Heart right ventricle (tissue), 16 donors: ENCODE results near the gene CPB2. TPM values are rescaled to one million over a fixed set of nuclear protein-coding genes. Genes with fewer than 3 reads are reported as not detected.

Experiments used
- ATAC-seq, 8 donors: fragments of 200-7000 bp; cut with Tn5 transposase; one replicate each; pipeline ENCODE4 v1.9.1; 2020; ENCODE audit warnings: mild to moderate bottlenecking in 8 of 8, moderate library complexity in 8 of 8, moderate number of reproducible peaks in 1 of 8
- DNase-seq, 2 donors: peaks; one replicate each; pipeline ENCODE4 v3.0.0-alpha.2; 2020
- H3K27ac ChIP-seq, 10 donors: fragments of 200-600 bp; sonication (generic) in 2 of 10; one replicate each; pipeline versions ENCODE4 v1.5.0 to v1.8.0; 2020 to 2022; ENCODE audit warnings: mild to moderate bottlenecking in 3 of 10
- H3K27me3 ChIP-seq, 7 donors: fragments of 200-600 bp; one replicate each; pipeline ENCODE4 v1.8.0; 2021 to 2022; ENCODE audit warnings: mild to moderate bottlenecking in 2 of 7
- H3K36me3 ChIP-seq, 9 donors: fragments of 200-600 bp; sonication (generic) in 1 of 9; one replicate each; pipeline versions ENCODE4 v1.5.0 to v1.8.0; 2020 to 2022; ENCODE audit warnings: mild to moderate bottlenecking in 2 of 9
- H3K4me1 ChIP-seq, 9 donors: fragments of 200-600 bp; sonication (generic) in 1 of 9; one replicate each; pipeline versions ENCODE4 v1.5.0 to v1.8.0; 2020 to 2022; ENCODE audit warnings: mild to moderate bottlenecking in 4 of 9
- H3K4me3 ChIP-seq, 10 donors: fragments of 200-600 bp; sonication (generic) in 2 of 10; one replicate each; pipeline versions ENCODE4 v1.5.0 to v1.8.0; 2020 to 2022; ENCODE audit warnings: mild to moderate bottlenecking in 7 of 10, moderate library complexity in 2 of 10
- H3K9me3 ChIP-seq, 11 donors: fragments of 200-600 bp in 10 of 11; sonication (generic) in 2 of 11; one replicate each; pipeline versions ENCODE4 v1.5.0 to v1.8.0; 2013 to 2022; ENCODE audit warnings: mild to moderate bottlenecking in 2 of 11, control low read depth in 1 of 11, moderate library complexity in 1 of 11
- CTCF ChIP-seq, 9 donors: fragments of 200-600 bp; sonication (generic) in 2 of 9; IDR thresholded peaks; one replicate each; pipeline versions ENCODE4 v1.5.0 to v1.8.0; 2021 to 2022; ENCODE audit warnings: antibody characterized with exemption in 9 of 9, mild to moderate bottlenecking in 5 of 9, moderate library complexity in 1 of 9
- WGBS, 2 donors: extraction: QIAGEN DNeasy Blood & Tissue Kit; methylation state at CpG; one replicate each; pipeline ENCODE4 v1.1.7; 2013; ENCODE audit warnings: inconsistent platforms in 1 of 2; 5-methylcytosine and 5-hydroxymethylcytosine counted together
- intact Hi-C, 10 donors: fragments of 100-400 bp; cut with DNase I; formaldehyde crosslinking; loops; one replicate each; pipeline versions ENCODE4 v1.11.1 to v1.14.2; 2022
- polyA plus RNA-seq, 2 donors: library from polyadenylated mRNA; stranded (reverse); fragments of 200-250 nt; gene quantifications; one replicate each; pipeline ENCODE4 v1.2.3, GENCODE V29; 2013
- total RNA-seq, 10 donors: library from RNA; stranded (reverse); fragmentation: NEBNext Ultra II Directional in 3 of 10; extraction: Animal tissue kit (Norgen Biotek cat#: 25700) in 3 of 10; gene quantifications; one replicate each; pipeline versions ENCODE4 v1.2.1 to v1.2.4, GENCODE V29; 2021 to 2023
- donor health status: Arrhythmogenic right ventricular cardiomyopathy.
- donor health status: ischemic (EF 13 %, LVEDD 7.1; RV severe dilation, severe dysfunction).
- donor health status: healthy with polysubstance abuse.
- donor health status: DM: no; HTN: yes; CAD: no.
- donor health status: DM: no; HTN: no; CAD: no.
- donor health status: ischemic (EF 25% LVEDD 6.9; RV normal size, moderate dysfunction).
- donor health status: ischemic (EF 25% LVEDD 5.7; RV mildly dilated, moderate dysfunction).
- donor health status: healthy.
- donor health status: DM: yes; HTN: yes; CAD: no.
- donor health status: Ischemic cardiomyopathy.
- donor health status: ischemic (EF 35%, LVEDD 5.7; RV mildly dilated, moderate dysfunction).
- donor health status: nonischemic (EF 11% LVEDD 7.7; RV severe dilation, severe dysfunction).
- donor health status: DM: yes; HTN: yes; CAD: no.
- donor health status: PGD.
- donor health status: ischemic (EF 29% LVEDD 5.4; RV normal size, mild dysfunction).
- donor health status: nonischemic (EF 23%, LVEDD 6.1; RV moderate dilation, normal function).

Gene CPB2
- total and polyA plus RNA-seq, 12 donors, result not detected

DNA sequence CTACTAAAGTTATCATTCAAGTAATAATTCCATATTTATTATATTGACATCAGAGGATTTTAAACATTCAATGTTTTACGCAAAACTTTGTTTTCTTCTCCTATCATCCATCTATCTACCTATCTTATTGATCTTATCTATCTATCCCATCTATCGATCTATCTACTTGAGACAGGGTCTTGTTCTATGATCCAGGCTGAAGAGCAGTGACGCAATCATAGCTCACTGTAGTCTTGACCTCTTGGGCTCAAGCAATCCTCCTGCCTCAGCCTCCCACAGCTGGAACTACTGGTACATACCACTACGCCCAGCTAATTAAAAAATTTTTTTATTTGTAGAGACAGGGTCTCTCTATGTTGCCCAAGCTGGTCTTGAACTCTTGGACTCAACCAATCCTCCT lies 79.7 kb downstream of the CPB2 start:
- no peak for TF ChIP-seq CTCF (IDR thresholded peaks at IDR 0.05)
- peaks cover 0 to 7% (median 0%) of the 10 kb centered on the region in 9 donors for H3K4me1 ChIP-seq
- H3K27me3 ChIP-seq, result no peaks in the 10 kb centered on the region
- ATAC-seq, result no peak
- H3K4me3 ChIP-seq, result no peak overlapping the region
- H3K9me3 ChIP-seq, result peaks cover 0 to 7% (median 4%) of the 10 kb centered on the region in 11 donors
- 98 to 99% methylated on average over 4 of the region's 4 CpGs for WGBS, 2 donors
- no peak for DNase-seq
- intact Hi-C loops, result no loop called here
- H3K36me3 ChIP-seq, result peaks cover 0 to 33% (median 0%) of the 10 kb centered on the region in 9 donors
- H3K27ac ChIP-seq, result no peak overlapping the region

GRCh38 chr13:46022481-46022880 lies 82.4 kb downstream of the CPB2 start:
- Histone ChIP-seq H3K9me3 (no peaks in the 10 kb centered on the region), H3K36me3 (peaks cover 0 to 60% (median 10%) of the 10 kb centered on the region in 9 donors), H3K27me3 (no peaks in the 10 kb centered on the region), H3K27ac (no peak overlapping the region), H3K4me3 (no peak overlapping the region), H3K4me1 (peaks cover 0 to 7% (median 0%) of the 10 kb centered on the region in 9 donors)
- DNase-seq (no peak), ATAC-seq (no peak)
- 84 to 88% methylated on average over 2 of the region's 2 CpGs for WGBS, 2 donors
- no peak for TF ChIP-seq CTCF (IDR thresholded peaks at IDR 0.05)
- intact Hi-C loops, result no loop called here

- Histone ChIP-seq H3K36me3 (peaks cover 0 to 100% (median 23%) of the 10 kb centered on the region in 9 donors), H3K27me3 (no peaks in the 10 kb centered on the region)
Measured at GRCh38 chr13:46016216-46016615, 88.6 kb downstream of the CPB2 start.

DNA sequence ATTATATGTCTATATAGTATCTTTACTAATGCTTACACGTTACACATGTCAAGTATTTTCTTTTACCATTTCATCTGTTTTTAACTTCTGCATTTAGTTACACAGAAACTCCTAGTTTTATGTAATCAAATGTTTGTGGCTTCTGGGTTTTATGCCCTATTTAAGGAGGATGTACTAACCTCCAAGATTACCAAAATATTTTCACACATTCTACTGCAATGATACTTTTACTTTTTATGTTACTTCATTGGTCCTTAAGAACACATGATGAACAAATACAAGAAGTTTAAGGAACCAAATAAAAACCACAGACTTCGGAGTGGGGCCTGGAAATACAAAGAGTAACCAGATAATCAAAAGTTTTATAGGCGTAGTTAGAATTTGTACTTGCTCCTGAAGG lies 89.5 kb downstream of the CPB2 start:
- intact Hi-C loops, result no loop called here
- DNase-seq (no peak), ATAC-seq (no peak)
- Histone ChIP-seq H3K27me3 (no peaks in the 10 kb centered on the region), H3K9me3 (no peaks in the 10 kb centered on the region), H3K27ac (no peak overlapping the region), H3K36me3 (peaks cover 0 to 100% (median 32%) of the 10 kb centered on the region in 9 donors), H3K4me1 (no peaks in the 10 kb centered on the region), H3K4me3 (no peak overlapping the region)
- 93 to 94% methylated on average over 3 of the region's 3 CpGs for WGBS, 2 donors
- no peak for TF ChIP-seq CTCF (IDR thresholded peaks at IDR 0.05)

More at GRCh38 chr13:46016216-46016615, 88.6 kb downstream of the CPB2 start:
- no peaks in the 10 kb centered on the region for H3K9me3 ChIP-seq
- DNase-seq, result no peak
- no peaks in the 10 kb centered on the region for H3K4me1 ChIP-seq
- no peak overlapping the region for H3K4me3 ChIP-seq
- ATAC-seq, result no peak
- intact Hi-C loops, result no loop called here
- TF ChIP-seq CTCF (IDR thresholded peaks at IDR 0.05), result no peak
- H3K27ac ChIP-seq, result no peak overlapping the region
